ENCODE measurements around the gene ZNF222. TPM values are rescaled to one million over a fixed set of nuclear protein-coding genes. Genes with fewer than 3 reads are reported as not detected.

ZNF222 gene
- polyA plus RNA-seq (ENCODE audit: insufficient read length): 3.3 TPM

DNA sequence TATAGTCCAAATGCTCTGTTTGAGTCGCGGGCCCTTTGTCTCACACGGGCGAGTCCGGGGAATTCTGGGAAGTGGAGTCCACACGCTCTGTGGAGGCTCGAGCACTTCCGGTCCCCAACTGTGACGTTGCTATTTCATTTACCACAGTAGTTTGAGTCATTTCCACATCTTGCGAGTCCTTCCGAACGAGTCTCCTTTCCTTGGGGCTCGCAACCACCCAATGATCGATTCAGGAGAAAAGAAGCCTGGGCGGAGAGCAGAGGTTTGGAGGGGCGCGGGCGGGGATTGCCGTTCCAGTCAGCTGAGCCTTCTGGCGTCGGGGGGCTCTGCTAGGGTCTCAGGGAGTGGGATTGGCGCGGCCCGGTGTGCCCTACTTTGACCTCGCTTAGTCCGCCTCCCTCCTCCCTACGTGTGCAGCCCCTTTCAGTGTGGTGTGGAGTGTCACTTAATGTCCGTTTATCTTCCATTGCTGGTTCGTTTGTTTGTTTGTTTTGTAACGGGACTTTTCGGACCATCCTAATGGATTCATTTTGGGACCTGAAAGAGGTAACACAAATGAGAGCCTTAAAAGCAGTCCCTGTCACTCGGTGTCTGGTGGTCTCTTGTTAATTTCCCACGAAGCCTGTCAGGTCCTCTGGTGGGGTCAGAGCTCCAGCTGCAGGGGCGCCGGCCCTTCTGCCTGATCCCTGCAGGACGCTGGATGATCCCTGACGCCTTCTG, at the start of gene ZNF222:
Gene ZNF222 (plus strand): TSS at position 163 of the 720 bp plus-strand sequence. CDS start 58 bp downstream, at position 221.
- DNase-seq: peak; percentile 87

DNA sequence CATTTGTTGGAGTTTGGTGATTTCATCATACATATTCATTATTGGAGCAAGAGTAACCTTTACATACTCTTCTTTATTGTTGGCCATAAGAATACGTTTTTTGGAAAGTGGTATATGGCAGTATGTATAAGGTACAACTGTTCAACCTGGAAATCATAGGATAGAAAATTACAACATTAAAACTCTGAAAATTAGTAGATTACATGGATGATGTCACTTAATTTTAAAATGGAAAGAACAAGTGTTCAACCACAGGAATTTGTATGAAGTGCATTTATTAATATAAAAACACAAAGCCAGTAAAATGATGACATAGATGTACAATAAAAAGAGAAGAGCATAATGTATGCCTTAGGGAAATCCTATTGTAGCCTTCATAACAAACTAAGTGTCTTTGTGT, 48.4 kb upstream of the ZNF222 start:
- no peak for DNase-seq

GRCh38 chr19:43983544-43983911, 41.7 kb upstream of the ZNF222 start:
- no peak for DNase-seq

DNA sequence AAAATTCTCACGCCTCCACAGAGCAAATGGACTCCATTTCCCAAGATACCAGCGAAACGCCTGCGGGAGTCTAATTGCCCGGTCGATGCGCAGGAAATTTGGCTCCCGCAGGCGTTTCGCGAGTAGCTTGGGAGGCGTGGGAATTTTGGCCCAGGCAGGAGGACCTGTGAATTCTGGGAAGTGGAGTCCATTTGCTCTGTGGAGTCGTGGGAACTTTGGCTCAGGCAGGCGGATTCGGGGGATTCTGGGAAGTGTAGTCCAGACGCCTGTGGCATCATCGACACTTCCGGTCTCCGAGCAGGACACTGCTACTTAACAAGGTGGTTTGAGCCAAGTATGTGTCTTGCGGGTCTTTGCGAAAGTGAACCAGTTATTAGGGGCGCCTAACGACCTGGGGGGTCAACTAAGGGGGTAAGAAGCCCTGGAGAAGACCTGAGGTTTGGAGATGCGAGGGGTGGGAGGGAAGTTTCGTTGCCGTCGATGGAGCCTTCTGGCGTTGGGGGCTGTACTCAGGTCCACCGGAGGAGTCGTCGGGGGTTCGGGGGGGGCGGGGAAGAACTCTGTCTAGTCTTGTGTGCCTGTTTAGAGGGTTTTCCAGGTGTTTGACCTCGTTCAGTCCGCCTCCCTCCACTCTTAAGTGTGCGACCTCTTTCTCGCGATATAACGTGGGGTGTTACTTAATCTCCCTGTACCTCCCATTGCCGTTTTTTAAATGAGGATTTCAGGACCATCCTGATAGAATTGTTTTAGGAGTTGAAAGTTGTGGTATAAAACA, 41.1 kb upstream of the ZNF222 start, which contains the start of gene ZNF155:
Gene ZNF155 (plus strand): TSS at position 277 of the 775 bp plus-strand sequence. CDS start 4,356 bp downstream, outside the sequence.
- DNase-seq: peak; percentile 94

DNA sequence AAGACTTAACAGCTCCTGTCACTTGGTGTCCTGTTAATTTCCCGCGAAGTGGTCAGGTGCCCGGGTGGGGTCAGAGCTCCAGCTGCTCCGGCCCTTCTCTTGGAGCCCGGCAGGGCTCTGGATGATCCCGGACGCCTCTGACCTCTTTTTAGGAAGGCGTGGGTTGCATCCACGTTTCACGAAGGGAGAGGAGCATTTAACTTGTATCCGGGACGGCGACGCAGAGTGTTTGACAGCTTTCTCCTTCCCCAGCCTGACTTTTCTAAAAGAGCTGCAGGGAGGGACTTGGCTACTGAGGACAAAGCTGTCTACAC, 40.5 kb upstream of the ZNF222 start:
- no peak for DNase-seq

DNA sequence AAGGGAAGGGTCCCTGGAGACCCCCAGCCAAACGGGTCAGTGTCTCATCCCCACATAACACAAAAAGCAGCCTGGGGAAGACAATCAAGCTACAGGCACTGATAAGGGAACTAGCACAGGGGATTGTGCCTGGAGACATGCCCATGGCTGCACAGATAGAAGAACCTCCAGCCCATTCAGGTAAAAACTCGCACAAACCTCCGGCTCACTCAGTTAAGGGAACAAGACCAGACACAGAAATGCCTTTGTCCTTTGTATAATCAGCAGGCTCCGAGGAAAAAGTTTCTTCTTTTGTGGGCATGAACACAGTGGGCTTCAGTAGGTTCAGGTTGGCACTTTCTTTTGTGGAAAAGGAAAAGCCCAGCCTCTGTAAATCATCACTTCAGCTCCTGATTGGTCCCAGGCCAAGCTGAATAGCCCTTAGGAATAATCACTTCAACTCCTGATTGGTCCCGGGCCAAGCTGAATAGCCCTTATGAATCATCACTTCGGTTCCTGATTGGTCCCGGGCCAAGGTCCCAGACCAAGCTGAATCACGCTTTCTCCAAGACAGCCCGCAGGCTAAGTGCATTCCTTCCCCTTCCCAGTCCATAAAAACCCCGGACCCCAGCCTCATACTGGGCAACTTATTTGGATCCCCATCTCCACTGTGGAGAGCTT, 27.4 kb upstream of the ZNF222 start:
- DNase-seq: no peak

- no peak for DNase-seq
Observed at GRCh38 chr19:44002212-44002565, 23.0 kb upstream of the ZNF222 start.

GRCh38 chr19:44002566-44003460, 22.4 kb upstream of the ZNF222 start, which contains the start of gene ZNF230:
ZNF230 (plus strand) TSS chr19:44002957; CDS start chr19:44007079, 4,122 bp downstream.
- DNase-seq: peak; percentile 95

GRCh38 chr19:44003461-44004009, 21.6 kb upstream of the ZNF222 start:
- DNase-seq: no peak

DNA sequence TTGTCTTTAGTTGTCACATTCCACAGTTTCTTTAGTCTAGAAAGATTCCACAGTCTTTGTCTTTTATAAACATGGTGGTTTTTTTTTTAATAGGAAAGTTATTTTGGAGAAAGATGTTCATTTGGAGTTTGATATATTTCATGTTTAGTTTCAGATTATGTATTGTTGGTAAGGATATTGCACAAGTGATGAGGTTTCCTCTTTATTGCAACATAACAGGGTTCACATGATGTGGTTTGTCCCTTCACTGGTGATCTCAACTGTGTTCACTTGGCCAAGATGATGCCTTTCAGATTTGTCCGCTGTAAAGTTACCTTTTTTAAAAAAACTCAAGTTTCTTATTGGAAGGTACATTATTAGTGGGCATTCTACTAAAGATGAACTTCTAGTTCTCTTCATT, 19.2 kb upstream of the ZNF222 start:
- no peak for DNase-seq

DNA sequence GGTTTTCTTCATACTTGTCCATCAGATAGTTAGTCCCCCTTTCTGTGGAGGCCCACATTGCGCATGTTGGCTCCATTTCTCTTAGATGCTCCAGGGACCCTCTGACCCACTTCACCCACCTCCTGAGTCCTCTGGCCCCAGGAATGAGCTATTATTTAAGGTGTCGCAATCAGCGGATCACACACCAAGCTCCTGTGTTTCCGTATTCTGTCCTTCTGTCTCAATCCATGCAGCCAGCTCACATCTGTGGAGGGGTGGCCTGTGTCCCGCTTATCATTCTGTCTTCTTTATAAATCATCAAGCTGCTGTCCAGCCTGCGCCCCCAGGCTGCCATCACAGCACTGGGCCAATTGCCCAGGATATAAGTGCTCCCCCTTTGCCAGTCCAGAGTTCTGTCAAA, 17.7 kb upstream of the ZNF222 start:
- no peak for DNase-seq

DNA sequence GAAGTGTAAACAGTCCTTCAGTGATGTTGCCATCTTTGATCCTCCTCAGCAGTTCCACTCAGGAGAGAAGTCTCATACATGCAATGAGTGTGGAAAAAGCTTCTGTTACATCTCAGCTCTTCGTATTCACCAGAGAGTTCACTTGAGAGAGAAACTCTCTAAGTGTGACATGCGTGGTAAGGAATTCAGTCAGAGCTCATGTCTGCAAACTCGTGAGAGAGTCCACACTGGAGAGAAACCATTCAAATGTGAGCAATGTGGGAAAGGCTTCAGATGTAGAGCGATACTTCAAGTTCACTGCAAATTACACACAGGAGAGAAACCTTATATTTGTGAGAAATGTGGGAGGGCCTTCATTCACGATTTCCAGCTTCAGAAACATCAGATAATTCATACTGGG, 14.7 kb upstream of the ZNF222 start:
- DNase-seq: no peak

DNA sequence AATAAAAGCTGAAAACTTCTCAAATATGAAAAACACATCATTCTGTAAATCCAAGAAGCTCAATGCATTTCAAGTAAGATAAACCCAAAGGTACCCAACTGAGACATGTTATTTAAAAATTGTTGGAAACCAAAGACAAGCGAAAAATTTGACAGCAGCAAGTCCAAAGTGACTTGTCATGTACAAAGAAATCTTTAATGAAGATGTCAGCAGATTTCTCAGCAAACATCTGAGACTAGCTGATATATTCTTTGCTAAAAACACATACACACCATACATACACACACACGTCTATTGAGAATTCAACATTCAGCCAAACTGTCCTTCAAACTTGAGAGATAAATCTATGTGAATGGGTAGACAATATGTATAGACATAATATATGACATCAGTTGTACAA, 5.7 kb upstream of the ZNF222 start:
- no peak for DNase-seq

DNA sequence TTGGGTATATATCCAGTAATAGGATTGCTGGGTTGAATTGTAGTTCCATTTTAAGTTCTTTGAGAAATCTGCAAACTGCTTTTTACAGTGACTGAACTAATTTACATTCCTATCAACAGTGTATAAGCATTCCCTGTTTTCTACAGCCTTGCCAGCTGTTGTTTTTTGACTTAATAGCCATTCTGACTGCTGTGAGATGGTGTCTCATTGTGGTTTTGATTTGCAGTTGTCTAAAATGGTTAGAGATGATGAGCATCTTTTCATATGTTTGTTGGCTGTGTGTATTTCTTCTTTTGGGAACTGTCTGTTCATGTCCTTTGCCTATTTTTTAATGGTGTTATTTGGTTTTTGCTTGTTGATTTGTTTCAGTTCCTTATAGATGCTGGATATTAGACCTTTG, 4.0 kb upstream of the ZNF222 start:
- no peak for DNase-seq

DNA sequence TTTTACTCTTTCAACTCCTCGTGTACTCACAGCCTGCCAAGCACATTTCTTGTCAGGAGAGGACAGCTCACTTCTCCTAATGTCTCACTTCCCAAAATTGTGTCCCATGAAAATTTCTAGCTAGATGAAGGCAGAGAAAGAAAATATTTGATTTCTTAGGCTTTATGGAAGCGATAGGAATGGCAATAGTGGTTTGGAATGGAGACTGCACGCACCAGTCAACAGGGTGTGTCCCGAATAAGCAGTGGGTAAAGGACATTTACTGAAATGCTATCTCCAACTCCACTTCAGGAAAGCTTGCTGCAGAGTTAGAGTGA, 321 bp upstream of the ZNF222 start:
- DNase-seq: no peak

- DNase-seq: no peak
Observed at GRCh38 chr19:44026622-44027021, 1.4 kb downstream of the ZNF222 start.

- DNase-seq: no peak
Observed at GRCh38 chr19:44032001-44032610, 6.9 kb downstream of the ZNF222 start.

DNA sequence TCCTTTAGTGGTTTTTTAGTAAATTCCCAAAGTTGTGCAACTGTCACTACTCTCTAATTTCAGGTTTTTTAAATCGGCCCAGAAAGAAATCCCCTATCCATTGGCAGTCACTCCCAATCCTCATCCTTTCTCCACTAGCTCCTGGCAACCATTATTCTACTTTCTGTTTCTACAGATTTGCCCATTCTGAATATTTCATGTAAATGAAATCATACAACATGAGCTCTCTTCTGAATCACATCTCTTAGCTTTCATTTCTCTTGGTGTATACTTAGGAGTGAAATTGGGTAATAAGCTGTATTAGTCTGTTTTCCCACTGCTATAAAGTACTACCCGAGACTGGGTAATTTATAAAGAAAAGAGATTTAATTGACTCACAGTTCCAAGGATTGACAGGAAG, 17.0 kb downstream of the ZNF222 start:
- no peak for DNase-seq

- DNase-seq: no peak
Observed at GRCh38 chr19:44050740-44051649, 25.8 kb downstream of the ZNF222 start.

- peak; percentile 95 for DNase-seq
Observed at GRCh38 chr19:44051650-44052402, 26.6 kb downstream of the ZNF222 start, which contains the start of gene ZNF223. ZNF223 (plus strand) TSS chr19:44052036; CDS start chr19:44055177, 3,141 bp downstream.
